Renal cortical epithelial cell (primary cell): ENCODE data around the gene PHF8. TPM values are rescaled to one million over a fixed set of nuclear protein-coding genes. Genes with fewer than 3 reads are reported as not detected.
A peak's percentile ranks its signal among the peaks of the same experiment; 100 is the strongest.

Source experiments
- DNase-seq: peaks from one replicate; pipeline ENCODE4 v3.0.0-alpha.2; 2011; ENCODE audit warnings: low read depth
- total RNA-seq: library from RNA; depleted of rRNA; stranded (reverse); fragments of >200 nt; gene quantifications from 2 replicates; pipeline ENCODE4 v1.2.3, GENCODE V29; 2014

The PHF8 gene
- total RNA-seq: 13.5 and 27.9 TPM in 2 replicates

DNA sequence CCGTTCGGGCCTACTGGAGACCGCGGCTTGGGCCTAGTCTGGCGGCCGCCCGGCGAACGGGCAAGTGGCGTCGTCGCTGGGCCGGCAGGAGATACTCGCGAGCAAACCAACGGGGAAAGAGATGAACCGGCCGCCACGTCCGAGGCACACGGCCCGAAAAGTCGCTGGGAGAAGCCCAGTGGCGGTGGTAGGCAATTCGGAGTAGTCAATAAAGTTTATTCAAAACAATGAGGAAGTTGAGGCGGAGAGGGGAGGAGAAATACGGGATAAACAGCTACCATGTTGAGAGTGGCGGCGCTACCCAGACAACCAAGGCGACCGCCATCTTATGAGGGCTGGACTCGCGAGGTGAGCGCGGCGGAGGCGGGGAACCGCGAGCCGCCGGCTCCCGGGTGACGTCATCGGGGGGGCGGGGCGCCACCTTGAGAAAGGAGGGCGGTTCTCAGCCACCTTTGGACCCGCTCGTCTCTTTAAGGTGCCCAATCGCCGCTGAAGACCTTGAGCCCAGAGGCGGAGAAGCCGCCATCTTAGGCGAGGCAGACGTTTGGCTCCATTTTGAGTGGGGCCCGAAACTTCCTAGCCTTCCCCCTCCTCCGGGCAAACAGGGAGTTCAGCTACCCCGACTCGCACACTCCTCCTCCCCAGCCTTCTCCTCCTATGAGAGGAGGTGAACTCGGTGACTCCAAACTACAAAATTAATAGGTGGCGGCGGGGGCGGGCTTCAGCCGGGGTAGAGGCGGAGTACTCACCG lies at the start of gene PHF8:
TSS of gene PHF8 (minus strand) at position 348 of the 751 bp plus-strand sequence. CDS start 1,745 bp downstream, outside the sequence.
- peak; percentile 89 for DNase-seq

DNA sequence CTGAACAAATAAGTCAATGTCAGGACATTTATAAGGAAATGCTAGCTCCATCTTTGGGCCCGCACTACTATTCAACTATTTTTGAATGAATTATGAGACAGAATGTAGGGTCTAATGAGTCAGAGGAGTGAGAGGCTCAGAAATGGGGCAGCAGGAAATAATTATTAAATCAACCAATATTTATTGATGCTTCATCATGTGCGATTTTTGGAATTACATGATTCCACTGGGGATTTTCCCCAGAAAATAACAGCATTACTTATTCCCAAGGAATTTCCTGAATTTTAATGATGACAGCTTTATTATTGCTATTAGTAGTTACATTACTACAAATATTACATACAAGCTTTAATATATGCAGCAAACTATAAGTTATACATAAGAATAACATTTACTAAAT lies 49.3 kb upstream of the PHF8 start:
- no peak for DNase-seq

DNA sequence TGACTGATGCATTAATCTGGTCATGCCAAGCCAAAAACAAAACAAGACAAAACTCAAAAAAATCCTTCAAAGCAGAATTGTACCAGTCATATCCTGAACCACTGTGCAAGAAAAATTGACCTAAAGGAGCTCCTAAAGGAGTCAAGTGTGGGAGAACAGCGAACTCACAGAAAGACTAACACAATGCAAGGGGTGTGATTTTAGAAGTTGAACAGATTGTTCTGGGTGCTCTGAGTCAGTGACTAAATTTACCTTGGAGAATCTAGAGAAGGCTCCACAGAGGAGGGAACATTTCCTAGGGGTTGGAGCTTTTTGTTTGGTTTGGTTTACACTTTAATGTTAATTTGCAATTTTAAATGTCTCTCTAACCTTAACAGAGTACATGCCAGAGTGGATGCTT lies 48.9 kb upstream of the PHF8 start:
- DNase-seq: peak; percentile 40

DNA sequence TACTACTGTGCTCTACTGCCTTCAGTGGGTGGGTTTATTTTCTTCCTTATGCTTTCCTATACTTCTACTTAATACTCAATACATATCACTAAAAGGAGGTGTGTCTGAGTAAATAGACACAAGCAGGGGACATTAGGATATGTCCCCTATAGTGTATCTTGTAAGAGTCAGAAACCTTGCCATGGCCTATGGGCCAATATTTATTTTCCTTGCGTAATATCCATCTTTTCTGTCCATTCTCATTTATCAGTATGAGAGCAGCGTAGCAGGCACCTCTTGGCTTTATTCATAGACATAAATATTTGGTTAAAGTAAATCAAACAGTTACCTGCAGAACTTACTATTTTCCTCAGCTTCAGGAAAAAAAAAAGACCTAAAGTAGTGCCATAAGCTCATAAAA lies 46.6 kb upstream of the PHF8 start:
- no peak for DNase-seq

GRCh38 chrX:54089191-54089590 lies 44.9 kb upstream of the PHF8 start:
- no peak for DNase-seq

- DNase-seq: no peak
Observed at GRCh38 chrX:54087661-54088060, 43.4 kb upstream of the PHF8 start.

- DNase-seq: no peak
Observed at GRCh38 chrX:54085666-54086065, 41.4 kb upstream of the PHF8 start.

DNA sequence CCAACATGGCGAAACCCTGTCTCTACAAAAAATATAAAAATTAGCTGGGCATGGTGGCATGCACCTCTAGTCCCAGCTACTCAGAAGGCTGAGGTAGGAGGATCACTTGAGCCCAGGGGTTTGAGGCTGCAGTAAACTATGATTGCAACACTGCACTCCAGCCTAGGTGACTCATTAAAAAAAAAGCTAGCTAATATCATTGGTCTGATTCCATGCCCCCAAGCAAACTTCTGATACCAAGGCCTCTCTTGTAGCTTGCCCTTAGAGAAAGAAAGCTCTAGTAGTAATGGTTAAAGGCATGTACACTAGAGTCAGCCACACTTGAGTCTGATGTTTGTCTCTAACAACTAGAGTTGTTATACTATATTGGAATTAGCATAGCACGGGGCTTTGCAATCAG lies 32.6 kb upstream of the PHF8 start:
- DNase-seq: peak; percentile 76

GRCh38 chrX:54074826-54075225 lies 30.6 kb upstream of the PHF8 start:
- no peak for DNase-seq

GRCh38 chrX:54067766-54068165 lies 23.5 kb upstream of the PHF8 start:
- no peak for DNase-seq

DNA sequence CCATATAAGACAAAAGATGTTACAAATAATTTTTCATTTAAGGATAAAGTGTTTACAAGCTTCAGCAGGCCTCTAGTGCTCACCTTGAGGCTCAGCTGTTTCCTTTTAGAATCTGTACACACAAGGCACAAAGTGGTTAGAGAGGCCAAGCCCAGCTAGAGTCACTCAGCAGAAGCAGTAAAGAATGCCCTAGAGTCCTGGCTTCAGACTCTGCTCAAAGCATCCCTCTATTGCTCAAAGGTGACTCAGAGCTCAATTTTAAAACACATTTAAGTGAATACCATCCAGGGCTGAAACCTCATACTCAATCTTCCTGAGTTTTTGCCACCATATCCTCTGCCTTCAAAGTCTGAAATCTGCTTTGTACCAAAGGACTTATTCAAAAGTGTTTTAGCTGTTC lies 22.6 kb upstream of the PHF8 start:
- DNase-seq: peak; percentile 62

DNA sequence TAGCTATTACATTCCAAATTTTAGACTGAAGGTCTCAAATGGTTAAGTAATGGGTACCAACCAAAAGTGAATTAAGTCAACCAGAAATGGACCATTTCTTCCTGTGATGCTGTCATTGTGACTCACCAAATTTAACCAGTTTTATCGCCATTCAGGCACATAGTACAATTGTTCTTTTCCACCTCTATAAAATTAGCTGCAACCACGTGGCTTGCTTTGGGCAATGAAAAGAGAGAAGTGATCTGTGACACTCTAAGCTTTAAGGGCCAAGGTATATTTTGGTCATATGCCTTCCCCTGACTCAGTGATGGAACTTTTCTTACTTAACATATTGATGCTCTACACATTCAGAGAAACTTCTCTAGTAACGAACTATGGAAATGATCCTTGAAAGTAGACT lies 20.3 kb upstream of the PHF8 start:
- no peak for DNase-seq

GRCh38 chrX:54063361-54063760 lies 19.1 kb upstream of the PHF8 start:
- no peak for DNase-seq

DNA sequence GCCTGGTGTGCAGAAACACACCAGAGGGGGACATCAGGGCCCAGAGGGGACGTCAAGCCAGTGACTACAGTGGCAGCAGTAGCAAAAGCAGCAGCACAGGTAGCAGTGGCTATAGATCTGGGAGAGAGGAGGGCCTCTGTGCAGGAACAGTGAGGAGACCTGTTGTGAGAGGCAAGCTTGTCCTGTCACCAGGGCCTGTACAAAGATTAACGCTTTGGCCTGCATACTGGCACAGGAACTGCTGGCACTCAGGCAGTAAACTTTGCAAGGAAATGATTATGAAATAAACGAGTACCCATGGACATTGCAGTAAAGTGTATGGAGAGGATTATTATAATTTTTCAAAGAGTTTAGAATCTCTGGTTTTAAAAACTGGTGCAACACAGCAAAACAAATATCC lies 5.5 kb upstream of the PHF8 start:
- DNase-seq: no peak

DNA sequence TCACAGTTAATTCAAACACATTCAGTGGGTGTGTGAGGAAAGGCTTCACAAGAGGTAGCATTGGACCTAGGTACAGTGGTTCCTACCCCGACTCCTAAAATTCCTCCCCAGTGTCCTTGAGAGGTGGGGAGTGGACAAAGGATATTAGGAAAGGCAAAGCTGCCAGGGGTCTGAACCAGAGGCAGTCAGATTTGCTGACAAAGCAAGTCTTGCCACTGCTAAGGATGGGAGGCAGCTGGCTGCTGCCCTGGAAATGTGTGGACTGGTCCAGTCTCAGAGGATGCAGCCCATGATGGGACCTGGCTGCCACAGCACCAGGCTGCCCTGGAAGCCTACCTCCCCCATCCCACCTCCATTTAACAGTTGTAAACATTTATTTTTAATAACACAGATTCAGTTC lies 4.1 kb upstream of the PHF8 start:
- no peak for DNase-seq

GRCh38 chrX:54045563-54046228 lies 1.4 kb upstream of the PHF8 start:
- peak; percentile 81 for DNase-seq

GRCh38 chrX:54044877-54045338 lies 635 bp upstream of the PHF8 start:
- DNase-seq: no peak

DNA sequence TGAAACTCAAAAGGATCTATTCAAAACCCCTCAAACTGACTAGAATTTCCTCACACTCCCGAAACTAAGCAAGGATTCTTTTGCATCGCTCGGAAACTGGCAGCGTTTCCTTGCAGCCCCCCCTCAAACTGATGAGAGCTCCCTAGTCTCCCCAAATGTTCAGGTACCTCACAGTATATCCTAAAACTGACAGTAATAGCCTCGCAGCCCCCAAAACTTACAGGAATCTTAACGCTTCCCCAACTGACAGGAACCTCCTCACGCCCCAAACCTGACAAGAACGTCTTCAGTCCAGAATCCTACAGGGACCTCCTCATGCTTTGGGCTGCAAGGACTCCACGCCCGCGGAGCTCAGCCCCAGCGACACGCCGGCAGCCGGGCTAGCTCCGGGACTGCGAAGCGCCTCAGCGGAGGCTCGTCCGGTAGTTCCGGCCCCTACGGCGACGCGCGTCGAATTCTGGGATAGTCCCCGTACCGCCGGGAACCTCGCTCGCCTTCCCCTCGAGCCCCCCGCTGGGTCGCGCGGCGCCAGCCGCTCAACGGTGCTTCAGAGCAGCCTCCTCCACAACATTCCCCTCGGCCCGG lies 640 bp downstream of the PHF8 start:
- no peak for DNase-seq

GRCh38 chrX:54043056-54043455 lies 1.2 kb downstream of the PHF8 start:
- no peak for DNase-seq

DNA sequence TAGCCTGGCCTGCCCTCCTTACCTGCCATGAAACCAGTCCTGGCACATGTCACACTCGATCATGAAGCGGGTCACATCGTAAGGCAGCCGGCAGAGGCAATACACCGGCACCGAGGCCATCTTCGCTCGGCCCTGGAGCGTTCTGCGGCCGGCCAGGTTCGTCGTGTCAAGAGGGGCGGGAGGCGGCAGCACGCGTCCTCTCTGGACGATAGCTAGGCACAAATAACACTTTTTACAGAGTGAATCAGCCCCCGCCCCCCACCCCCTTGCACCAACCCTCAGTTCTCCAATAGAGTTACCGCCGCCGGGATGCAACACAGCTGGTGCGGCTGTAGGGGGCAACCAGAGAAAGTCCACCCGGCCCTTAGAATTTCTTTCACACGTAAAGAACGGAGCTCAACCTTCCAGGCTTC lies 1.7 kb downstream of the PHF8 start:
- DNase-seq: peak; percentile 48

DNA sequence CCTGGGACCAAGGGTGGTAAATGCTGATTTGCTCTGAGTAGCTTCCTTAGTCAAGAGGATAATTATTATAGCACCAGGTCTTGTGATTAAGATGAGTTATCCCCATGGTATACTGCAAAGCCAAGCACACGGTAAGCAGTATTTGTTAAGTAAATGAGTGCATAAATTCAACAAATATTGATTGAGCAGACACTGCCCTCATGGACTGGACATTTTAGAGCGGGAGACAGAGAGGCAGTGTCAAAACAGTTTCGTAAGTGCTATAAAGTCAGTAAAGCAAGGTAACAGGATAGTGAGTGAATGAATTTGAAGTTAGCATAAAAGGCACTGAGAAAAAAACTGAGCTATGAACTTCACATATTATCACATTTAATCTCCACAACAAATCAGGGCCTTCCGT lies 13.9 kb downstream of the PHF8 start:
- no peak for DNase-seq

DNA sequence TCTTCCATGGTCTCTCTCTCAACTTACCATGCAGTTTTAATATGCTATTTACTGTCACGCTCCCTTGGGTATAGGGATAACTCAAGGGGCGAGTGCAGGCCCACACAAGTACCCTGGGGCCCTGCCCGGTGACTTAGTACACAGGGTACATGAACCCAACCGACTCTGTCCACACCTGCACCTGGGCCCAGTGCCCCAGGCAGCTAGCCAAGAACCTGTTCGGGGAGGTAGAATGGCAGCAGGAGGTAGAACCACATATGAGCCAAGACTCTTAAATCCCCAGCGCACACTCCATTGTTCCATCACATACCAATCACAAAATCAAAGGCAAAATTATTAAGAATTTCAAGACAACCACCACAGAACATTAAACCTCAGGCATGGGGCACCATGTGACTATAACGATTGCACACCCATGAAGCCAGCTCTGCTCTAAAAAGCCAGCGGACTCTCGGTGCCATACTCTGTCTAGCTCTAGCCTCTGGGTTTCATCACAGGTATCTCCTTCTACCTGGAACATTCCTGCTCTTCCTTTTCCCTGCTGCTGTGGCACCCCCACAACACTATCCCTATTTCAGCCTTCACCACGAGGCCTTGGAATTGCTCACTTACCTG lies 14.6 kb downstream of the PHF8 start:
- DNase-seq: peak; percentile 41

- no peak for DNase-seq
Observed at GRCh38 chrX:54024350-54024749, 19.9 kb downstream of the PHF8 start.
